ENCODE data around the gene PTPRN2.

PTPRN2 gene

DNA sequence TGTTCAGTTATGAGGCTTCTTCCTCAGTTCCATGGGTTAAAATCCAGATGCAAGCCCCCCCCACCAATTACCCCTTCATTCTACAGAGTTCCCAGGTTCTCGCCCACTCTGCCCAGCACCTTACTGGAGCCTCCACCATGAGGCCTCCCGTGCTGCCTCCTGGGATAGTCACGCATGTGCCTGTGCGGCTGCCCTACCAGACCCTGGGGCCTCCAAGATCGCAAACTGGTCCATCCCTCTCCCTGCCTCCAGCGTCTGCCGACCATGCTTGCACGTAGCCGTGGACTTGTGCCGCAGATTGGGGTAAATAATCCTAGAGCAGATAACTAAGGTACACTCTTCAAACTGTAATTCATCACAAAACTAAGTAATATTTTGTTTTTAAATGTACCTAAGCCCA, 611.2 kb downstream of the PTPRN2 start:
- no peak for DNase-seq

DNA sequence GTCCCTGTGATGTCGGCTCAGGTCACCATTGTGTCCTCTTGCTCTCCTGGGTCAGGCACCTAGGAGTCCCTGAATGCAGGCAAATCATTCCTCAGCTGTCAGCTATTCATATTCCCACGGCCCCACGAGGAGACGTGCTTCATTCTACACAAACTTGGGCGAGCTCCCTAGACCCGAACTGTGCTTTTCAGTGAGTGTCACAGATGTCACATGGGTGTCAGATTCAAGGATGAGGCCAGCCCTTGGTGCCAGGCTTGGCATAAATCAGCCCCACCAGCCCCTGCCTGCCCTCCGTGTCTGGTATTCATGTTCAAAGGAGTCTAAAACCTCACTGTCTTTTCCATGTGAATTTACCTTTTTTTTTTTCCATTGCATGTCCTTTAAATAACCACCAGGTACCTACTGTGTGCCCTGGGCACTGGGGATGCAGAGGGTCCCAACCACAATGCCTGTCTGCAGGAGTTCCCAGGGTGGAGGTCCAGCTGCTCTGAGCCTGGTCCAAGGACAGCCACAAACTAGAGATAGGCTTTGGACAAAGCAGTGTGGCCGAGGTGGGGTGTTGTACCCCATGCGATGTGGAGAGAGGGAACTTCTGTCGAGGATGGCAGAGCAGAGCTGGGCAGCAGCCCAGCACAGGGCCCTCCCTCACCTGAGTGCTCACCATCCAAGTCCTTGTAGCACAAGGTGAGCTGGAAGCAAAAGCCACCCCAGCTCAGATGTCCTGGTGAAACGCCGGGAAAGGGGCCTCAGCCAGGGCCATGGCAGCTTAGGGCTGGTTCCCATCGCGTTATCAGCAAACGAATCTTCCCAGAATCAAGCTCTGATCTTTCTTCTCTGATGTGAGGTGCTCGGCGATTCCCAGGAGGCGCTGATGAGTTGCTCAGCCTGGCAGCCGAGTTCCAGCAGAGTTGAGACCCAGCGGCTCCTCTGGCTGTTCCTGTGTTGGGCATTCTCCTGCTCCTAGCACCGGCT, 611.9 kb downstream of the PTPRN2 start:
- no peak for DNase-seq

DNA sequence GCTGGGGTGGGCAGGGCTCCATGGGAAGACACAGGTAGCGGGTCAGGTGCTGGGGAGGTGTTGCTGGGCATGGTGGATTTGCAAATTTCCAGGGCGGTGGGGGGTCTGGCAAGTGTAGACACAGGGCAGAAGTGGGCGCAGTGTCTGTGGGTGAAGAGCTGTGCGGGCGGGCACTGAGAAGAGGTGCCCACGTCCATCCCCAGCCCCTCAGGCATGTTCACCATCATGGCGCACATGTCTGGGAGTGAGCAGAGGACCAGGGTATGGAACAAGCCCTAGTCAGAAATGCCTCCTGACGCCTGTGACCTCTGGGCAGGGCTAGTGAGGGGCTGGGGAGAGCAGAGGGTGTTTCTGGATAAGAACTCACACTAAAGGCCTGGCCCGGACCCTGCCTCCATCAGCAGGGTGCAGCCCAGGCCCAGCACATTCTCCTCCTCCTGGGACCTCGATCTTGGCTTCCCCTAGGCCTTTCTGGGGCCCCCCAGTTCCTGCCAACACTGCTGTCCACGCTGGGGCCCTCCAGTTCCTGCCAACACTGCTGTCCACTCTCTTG, 612.9 kb downstream of the PTPRN2 start:
- no peak for DNase-seq

DNA sequence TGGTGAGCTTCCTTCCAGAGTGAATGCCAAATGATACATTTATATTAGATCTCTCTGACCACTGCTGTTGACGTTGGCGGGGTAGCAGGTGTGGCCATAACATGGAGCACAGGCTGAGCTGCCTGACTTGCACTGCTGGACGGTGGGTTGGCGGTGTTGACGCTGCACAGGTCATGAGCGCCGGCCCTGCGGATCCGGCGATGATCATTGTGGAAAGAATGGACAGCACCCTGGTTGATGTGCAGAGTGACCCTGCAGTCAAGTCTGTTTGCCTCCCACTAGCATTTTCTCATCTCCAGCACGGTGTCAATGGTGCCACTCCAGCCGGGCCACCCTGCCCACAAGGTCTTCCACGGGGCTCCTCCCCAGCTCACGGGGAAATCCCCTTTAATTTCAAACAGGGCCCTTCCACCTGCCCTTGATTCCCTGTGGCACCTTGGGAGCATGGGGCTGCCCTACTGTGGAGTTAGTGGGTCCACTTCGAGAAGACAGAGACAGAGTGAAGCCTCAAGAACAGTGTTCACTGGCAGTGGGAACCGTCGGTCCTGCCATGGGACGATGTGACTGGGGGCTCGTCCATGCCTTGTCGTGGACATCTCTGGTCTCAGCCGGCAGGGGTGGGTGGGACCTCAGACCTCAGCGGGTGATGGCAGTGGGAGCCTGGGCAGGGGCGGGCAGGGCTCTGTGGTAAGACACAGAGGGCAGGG, 613.5 kb downstream of the PTPRN2 start:
- no peak for DNase-seq

DNA sequence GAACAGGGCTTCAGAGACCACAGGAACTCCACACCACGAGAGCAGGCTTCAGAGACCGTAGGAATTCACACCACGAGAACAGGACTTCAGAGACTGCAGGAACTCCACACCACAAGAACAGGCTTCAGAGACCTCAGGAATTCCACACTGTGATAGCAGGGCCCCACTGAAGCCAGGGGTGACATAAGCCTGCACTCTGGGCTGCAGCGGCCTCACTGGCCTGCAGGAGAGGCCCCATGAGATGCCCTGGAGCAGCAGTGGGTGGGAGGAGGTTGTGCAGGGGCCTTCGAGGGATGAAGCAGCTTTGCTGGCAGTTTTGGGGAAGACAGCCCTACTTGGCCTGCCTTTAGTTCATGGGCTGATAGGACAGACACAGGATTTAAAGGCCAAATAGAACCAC, 614.7 kb downstream of the PTPRN2 start:
- no peak for DNase-seq

DNA sequence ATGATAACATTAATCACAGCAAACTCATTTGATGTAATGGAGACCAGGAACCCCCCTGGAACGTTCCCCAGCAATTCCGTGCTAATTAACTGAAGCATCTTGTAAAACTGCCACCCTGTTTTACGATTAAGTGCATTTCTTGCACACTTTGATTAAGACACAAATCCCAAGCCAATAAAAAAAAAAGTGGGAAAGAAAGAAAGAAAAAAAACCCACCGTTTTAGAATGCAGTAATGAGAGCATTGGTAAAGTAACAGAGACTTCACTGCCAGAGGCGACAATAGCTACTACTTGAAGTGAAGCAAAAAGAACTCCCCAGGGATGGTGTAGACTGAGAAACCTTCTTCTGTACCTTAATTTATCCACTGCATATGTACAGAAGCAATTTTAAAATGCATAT, 616.1 kb downstream of the PTPRN2 start:
- DNase-seq = no peak

DNA sequence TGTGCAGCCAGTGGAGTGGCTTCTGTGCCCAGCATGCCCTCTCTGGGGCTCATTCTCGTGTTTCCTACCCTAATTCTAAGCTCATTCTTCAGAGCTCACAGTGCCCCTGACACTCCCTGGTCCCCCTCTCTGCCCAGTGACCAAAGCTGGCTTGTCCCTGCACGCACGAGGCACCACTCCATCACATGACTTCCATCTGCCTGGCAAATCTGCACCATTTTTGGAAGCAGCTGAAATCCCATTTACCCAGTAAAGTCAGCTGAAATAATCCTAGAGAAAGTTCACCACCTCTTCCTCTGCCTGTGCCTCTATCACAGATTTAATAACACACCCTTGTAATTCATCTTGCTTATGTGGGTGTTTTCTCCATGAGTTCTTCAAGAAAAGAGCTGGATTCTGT, 616.9 kb downstream of the PTPRN2 start:
- DNase-seq = no peak

DNA sequence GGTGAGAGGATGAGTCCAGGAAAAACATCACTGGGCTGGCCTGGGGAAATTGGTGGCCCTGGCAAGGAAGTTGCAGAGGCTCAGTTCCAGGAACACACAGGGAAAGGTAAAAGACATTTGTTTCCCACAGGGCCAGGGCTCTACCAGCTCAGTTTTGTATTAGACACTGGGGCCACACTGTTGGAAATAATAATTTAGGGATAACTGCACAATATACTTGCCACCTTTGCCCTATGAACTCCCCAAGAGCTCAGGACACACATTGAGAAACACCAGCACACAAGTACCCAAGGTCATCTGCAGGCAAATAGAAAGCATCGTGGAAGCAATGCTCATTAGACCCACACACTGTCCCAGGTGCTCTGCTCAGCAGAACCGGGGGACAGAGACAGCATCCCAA, 617.6 kb downstream of the PTPRN2 start:
- no peak for DNase-seq

DNA sequence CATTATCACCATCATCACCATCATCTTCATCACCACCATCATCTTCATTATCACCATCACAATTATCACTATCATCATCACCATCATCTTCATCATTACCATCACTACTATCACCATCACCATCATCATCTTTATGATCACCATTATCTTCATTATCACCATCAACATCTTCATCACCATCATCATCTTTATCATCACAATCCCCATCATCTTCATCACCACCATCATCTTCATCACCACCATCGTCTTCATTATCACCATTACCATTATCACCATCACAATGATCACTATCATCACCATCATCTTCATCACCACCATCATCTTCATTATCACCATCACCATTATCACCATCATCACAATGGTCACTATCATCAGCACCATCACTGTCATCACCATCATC, 621.1 kb downstream of the PTPRN2 start:
- no peak for DNase-seq

DNA sequence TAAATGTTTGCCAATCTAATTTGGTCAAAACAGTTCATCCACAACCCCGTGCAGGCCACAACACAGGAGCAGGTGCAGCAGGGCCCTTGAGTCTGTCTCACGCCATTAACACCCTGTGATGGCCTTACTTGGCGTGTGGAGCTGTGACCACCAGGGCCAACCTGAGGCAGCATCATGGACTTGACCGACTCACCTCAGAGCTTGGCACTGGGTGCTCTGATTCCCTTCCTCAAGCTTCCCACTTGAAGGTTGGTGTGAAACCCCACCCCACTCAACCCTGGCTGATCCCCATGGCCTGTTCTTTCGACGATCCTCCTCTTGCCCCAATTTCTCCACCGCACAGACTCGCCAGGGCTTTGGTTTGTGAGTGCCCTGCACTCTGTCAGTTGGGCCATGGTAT, 623.1 kb downstream of the PTPRN2 start:
- no peak for DNase-seq

DNA sequence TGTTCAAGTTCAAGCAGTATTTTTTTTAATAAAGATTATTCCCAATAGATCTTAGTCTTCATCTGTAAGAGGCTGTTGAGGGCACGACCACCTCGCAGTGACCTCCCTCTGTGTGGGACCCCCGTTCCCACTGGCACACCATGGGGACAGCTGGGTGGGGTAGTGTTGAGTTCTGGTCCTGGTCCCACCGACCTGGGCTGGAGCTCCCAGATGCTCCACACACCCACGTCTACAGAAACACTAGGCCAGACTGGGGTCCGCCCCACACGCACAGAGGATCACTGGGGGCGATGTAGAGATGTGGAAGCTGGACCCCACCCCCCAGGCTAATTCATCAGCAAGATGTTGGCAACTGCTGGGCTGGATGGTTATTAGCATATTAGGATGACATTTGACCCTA, 623.6 kb downstream of the PTPRN2 start:
- no peak for DNase-seq

DNA sequence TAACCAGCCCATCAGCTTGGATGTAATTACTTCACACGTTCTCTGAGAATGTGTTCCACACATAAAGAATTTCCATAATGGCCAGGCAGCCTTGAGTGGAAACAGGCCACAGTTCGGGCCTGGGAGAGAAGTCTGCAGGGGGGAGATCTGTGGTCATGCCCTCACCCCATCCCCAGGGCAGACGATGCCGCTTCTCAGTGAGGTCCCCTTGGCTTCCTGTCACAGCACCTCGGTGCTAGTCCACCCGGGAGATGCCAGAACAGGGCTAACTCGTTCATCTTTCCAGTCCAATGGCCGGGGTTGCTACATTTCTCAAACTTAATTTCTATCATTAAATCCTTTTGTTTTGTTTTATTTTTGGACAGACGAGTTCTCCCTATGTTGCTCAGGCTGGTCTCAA, 624.1 kb downstream of the PTPRN2 start:
- DNase-seq = no peak

DNA sequence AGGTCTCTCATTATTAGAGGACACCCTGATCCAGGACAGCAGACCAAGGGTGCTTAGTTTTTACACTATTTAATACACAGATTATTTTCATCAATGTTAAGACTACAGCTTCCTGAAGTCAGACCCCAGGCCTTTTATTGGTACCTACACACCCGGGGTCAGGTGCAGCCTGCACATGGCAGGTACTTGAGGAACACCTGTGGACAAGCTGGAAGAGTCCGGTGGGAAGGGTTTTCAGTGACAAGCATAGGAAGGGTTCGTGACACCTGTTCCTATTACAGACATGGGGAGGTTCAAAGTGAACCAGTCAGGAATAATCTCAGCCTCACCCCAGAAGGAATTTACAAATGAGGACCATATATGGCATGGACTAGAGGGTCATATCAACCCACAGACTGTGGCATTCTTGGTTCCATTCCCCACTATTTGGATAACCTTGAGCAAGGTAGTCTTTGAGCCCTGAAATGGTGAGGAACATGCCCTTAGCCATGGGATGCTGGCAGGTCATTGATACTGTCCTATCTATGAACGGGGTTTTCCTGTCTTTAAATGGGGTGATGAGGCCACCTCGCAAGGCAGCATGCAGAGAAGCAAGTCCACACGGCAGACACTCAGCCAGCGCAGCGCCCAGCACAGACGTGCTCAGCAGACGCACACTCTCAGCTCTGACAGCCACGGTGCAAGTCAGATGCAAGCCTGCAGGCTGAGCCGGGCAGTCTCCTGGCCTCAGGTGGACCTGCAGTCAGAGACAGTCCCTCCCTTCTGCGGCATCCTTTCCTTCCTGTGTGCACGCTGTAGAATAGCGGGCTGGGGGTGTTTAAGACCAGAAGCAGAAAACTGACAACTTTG, 624.9 kb downstream of the PTPRN2 start:
- DNase-seq = no peak

DNA sequence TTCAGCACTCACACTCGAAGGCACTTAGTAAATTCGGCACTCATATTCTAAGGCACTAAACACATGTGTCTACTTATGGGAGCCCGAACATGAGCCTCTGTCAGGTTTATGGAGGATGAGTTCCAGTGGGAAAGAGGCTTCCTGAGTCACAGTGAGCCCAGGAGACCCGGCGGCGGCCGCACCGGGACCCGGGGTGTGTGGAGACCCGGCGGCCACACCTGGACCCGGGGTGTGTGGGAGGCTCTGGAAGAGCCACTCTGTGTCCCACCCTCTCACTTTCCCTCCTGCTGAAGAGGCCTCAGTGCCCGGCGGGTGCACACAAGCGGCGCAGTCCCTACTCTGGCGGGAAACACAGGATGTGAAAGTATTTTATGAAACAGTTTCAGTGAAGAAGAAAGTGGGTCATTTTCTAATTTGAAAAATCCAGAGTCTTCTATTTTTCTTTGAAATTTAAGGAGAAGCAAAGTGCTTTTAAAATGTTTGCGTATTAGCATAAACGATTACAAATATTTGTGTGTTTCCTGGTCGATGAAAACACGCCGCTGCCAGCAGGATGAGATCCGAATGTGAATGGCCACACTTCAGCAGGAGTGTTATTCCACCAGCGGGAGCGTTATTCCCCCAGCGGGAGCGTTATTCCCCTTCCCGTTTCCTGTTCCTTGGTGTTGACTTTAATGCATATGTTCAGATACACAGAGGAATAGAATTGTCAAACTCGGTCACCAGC, 625.7 kb downstream of the PTPRN2 start:
- no peak for DNase-seq

DNA sequence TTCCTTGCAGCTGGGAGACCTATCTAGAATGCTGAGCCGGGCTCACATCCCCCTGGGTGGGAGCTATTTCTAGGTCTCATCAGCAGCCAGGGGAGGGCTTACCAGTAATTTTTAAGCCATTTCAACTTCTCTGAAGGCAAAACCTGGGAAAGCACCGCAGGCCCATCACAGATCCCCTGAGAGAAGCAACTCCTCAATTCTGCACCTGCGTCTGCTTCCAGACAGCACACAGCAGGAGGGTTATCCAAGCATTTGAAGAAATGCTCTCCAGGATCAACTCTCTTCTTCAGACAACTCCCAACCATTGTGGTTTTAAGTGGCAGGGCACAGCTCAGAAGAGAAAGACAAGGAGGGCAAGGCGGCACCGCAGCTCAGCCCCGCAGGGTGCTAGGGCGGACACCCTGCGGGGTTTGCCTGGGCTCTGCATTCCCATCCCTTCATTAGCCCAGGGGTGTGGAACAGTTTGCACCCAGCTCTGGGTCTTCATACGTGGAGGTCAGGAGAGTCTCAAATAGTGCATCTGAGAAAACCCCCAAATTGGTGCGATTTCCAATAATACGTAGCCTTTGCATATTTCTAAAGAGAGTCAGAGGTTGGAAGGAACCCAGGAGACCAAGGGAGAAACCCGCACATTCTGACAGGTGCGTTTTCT, 632.1 kb downstream of the PTPRN2 start:
- DNase-seq = no peak

DNA sequence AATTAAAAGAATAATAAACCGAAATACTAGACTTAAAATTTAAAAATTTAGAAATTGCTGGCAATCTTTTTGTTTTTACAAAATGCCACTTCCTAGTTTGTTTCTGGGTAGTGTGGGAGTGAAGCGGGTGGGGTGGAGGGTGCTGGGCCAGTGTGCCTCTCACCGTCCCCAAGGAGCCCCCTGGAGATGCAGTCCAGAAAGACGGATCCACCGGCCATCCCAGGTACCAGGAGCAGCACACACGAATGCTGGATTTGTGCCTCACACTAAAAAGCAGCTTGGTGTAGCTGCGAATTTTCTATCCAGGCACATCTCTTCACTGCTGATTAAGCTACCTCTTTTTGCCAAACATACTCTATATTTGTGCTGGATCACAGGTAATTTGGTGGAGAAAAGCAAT, 632.7 kb downstream of the PTPRN2 start:
- DNase-seq = no peak

DNA sequence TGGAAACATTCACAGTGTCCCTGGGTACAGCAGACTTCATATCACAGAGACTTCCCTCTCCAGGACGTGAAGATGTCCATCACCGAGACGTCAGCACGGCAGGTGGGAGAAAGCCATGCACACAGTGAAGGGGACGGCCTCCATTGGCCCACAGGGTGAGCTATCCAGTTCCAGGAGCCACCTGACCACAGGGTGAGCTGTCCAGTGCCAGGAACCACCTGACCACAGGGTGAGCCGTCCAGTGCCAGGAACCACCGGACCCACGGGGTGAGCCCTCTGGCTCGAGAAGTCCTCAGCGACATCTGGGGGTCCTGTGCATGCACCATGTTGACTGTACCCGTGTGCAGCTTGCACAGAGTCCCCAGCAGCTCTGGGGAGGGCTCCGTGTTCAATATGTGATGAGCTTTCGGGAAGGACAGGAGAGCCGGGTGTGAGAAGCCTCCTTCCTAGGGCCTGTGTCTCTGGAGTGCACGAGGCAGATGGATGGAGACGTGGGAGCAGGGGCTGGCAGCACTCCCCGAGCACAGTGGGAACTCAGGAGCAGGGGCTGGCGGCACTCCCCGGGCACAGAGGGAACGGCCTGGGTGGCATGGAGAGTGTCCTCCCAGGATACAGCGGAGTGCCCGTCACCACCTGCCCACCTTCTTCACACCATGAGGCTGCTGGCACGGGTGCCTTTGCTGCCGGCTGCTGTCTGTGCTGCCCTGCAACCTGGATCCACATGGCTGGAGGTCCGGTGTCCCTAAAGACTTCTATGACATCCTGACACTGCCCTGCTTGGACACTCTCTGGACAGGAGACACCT, 634.6 kb downstream of the PTPRN2 start:
- no peak for DNase-seq

DNA sequence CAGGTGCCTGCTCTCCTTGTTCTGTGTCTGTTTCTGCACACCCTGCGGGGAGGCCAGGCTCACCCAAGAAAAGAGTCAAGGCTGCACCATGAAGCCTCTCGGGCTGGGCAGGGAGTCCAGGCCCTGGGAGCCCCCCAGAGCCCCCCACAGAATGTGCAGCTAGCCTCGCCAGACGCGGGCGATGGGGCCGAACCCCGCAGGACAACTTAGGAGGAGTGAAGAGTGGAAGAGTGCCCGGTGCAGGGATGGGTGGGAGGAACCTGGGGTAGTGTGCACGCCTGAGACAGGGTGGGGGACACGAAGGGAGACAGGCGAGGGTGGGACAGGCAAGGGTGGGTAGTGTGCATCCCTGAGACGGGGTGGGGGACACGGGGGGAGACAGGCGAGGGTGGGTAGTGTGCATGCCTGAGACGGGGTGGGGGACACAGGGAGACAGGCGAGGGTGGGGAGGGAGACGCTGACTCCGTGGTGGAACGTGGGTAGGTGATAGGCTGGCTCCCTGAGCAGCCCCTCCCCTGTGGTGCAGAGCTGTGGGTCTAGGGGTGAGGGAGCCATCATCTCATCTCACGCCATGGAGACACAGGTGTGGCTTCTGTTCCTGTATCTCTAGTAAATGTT, 635.5 kb downstream of the PTPRN2 start:
- no peak for DNase-seq

DNA sequence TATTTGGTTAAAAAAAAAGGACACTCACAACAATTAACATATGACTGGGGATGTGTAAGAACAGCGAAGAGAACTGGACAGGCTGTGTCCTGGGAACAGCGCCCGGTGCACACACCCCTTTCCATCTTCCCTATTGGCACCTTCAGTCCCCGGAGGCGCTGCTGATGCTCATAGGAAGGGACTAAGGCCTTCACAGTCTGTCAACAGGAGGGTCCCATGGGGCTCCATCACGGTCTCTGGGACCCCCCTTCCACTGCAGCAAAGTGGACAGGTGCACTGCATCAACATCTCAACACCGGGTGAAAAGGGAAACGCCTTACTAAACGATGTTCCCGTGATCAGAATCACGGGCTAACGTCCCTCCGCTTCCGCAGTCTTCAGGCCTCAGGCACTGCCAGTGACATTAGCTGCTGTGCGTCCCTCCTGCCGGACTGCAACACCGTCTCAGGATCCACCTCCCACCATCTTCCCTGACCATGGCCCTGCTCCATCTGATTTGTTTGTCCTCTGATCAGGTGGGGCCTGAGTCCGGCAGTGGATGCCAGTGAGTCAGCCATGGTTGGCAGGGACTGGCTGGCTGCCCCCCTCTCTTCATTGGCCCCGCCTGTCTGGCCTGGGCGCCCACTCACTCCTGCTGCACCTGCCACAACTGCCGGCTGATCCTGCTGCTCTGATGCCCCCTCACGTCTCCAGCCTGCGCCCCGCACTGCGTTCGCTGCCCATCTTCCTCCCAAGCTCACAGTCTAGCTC, 636.1 kb downstream of the PTPRN2 start:
- no peak for DNase-seq

DNA sequence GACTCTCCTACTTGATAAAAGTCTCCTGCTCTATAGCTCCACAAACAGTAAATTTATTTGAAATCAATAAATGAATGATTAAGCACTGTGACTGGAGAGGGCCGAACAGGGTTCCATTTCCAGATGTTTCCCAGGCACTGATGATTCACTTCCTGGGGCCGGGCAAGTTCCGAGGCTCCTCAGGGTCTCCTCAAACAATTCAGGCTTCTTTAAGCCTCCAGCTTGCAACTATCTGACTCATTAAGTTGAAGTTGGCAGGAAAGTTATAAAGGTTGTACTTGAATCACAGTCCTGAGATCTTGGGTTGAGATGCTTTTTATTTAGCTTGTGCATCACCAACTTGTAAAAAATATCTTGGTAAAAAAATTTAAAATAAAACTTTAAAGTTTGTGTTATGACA, 637.9 kb downstream of the PTPRN2 start:
- no peak for DNase-seq

Data from NCI-H2171 (cell line).